ENCODE results near the gene FRMPD2.

- TF ChIP-seq JUND (IDR thresholded peaks at IDR 0.05) (no peak), CTCF (IDR thresholded peaks at IDR 0.05 in 2 of 3, conservative IDR thresholded peaks at IDR 0.05 in 1 of 3; ENCODE audit: borderline replicate concordance in 1 of 3, insufficient read depth in 1 of 3, low read depth in 2 of 3, low read length in 2 of 3) (no peak), ZFX (IDR thresholded peaks at IDR 0.05) (no peak), MAX (IDR thresholded peaks at IDR 0.05) (no peak), CEBPB (IDR thresholded peaks at IDR 0.05; ENCODE audit: low read depth) (no peak), EZH2phosphoT487 (IDR thresholded peaks at IDR 0.05; ENCODE audit: borderline replicate concordance) (no peak), YY1 (IDR thresholded peaks at IDR 0.05; ENCODE audit: extremely low read depth, insufficient replicate concordance, low read depth, low read length) (no peak), POLR2A (IDR thresholded peaks at IDR 0.05; ENCODE audit: borderline replicate concordance, extremely low read depth, insufficient read depth, insufficient read length) (no peak), POLR2AphosphoS5 (IDR thresholded peaks at IDR 0.05; ENCODE audit: low read depth, low read length) (no peak), SP1 (IDR thresholded peaks at IDR 0.05; ENCODE audit: low read depth) (no peak), EZH2 (IDR thresholded peaks at IDR 0.05) (no peak)
- TF ChIP-seq, protein P1, sequence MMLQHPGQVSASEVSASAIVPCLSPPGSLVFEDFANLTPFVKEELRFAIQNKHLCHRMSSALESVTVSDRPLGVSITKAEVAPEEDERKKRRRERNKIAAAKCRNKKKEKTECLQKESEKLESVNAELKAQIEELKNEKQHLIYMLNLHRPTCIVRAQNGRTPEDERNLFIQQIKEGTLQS (IDR thresholded peaks at IDR 0.05): no peak
Observed at GRCh38 chr10:48287417-48288391, 13.2 kb upstream of the FRMPD2 start.
